NCI-H345 treated with DMSO at 0.1 percent for 48 hours (cell line): ENCODE results near the gene EEF1AKMT3.

Source experiments
- DNase-seq: peaks from one replicate; lab custom pipeline; 2025; ENCODE audit not compliant: unreplicated experiment; lab: John Stamatoyannopoulos, UW

Gene EEF1AKMT3

DNA sequence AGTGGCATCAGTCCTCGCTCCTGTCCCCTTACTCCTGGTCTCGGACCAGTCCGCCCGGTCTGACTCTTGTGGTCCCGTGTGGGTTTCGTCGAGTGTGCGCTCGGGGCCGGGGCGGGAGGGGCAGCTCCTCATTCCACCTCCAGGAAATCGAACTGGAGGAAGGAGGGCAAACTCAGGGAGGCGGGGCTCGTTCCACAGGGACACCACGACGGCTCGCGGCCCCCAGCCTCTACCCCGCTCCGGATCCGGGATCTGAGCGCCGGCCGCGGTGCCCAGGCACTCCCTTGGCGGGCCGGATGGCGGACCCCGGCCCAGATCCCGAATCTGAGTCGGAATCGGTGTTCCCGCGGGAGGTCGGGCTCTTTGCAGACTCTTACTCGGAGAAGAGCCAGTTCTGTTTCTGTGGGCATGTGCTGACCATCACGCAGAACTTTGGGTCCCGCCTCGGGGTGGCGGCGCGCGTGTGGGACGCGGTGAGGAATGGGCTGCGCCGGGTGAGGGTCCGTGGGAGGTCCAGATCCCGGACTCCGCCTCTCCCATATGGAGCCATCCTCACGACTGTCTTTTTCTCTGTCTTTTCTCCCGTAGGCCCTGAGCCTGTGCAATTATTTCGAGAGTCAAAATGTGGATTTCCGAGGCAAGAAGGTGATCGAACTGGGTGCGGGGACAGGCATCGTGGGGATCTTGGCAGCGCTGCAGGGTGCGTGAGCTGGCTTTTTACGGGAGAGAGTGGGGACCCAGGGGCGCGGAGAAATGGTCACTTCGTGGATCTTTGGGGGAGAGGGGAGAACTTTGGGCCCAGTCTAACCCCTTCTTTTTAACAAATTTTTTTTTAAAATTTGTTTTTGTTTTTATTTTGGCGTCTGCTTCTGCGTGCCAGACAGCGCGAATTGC is at the start of gene EEF1AKMT3:
EEF1AKMT3 (plus strand) TSS at position 186 of the 894 bp plus-strand sequence; CDS start at position 297, 111 bp downstream.
- DNase-seq = no peak

DNA sequence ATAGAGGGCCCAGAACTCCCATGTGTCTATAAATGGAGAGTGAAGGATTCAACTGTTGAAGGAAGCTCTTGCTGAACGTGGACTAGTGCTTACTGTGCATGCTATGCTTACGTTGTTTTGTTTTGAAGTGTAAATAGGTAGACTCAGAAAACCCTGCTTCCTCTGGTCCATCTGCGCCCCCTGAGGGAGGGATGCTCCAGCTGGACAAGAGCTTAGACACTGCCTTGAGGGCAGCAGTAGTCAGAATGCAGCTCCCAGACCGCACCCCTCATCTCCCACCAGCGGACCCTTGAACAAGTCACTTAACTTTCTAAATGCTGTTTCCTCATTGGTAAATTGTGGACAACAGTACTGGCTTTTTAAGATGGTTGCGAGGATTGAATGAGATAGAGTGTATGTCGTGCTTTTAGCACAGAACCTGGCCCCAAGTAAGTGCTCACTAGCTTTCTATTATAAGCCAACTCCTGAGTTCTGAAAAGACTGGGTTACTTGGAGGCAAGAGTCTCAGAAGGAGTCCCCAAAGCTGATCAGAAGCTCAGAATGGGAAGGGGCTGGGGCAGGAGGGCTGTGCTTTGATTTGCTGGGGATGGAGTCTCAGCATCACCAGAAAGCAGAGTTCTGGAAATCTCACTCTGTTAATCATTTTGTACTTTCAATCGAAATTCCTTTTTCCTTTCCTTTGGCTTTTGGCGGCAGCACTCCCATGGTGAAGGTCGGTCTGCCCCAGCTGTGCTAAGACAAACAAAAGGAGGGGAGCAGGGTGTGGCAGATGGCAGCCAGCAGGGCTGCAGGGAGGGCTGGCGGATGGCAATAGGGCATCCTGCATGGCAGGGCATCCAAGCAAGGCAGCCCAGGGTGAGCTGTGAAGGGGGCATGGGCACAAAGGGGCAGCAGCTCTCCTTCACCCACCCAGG is 49.4 kb upstream of the EEF1AKMT3 start:
- no peak for DNase-seq

DNA sequence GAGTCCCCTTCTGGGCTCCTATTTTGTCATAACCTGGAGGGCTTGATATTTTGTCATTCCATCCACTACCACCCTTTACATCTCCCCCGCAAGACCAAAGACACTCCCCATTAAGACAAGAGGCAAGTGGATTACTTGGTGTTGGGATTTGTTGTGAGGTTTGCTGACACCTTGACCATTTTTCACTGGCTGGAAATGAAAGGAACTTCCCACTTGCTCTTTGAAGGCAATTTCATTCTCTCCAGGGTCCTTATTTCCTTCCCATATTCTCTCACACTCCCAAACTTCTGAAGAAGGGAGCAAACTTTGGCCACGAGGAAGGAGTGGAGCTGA is 48.8 kb upstream of the EEF1AKMT3 start:
- no peak for DNase-seq

DNA sequence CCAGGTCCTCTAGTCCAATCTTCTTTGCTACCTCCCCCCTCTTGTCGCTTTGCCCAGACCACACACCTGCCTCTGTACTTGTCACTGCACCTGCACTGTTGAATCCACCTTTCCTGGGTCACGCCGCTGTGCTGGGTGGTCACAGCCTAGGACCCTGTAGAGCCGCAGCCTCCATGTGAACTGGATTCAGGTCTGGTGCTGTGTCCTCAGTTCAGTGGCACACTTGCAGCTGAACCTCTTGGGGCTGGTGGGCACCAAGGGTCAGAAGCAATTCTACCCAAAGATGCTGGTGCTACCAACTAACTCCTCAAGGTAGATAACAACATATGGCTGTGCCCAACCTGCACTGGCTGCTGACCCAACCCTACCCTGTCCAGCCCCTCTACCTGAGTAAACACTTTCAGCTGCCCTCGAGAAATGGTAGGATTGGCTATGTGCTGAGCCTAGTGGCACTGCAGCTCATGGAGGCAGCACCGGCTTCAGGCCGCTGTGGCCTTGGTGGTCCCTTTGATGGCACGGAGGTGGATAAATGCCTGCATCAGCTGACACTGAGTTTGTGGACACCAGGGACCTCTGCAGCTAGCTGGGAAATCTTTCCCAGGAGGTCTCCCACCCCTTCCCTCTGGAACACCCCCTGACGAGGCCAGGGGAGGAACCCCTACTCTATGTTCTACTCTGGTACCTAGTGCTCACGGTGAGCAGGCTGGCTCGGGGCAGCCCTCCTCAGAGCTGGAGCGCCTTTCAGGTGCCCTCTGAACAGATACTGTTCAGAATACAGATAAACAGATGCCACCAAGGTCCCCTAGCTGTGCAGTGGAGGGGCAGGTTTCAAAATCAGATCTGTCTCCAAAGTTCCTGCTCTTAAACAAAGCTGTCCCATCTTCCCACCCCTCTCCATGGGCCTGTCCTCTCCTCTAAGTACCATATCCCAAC is 48.1 kb upstream of the EEF1AKMT3 start:
- no peak for DNase-seq

DNA sequence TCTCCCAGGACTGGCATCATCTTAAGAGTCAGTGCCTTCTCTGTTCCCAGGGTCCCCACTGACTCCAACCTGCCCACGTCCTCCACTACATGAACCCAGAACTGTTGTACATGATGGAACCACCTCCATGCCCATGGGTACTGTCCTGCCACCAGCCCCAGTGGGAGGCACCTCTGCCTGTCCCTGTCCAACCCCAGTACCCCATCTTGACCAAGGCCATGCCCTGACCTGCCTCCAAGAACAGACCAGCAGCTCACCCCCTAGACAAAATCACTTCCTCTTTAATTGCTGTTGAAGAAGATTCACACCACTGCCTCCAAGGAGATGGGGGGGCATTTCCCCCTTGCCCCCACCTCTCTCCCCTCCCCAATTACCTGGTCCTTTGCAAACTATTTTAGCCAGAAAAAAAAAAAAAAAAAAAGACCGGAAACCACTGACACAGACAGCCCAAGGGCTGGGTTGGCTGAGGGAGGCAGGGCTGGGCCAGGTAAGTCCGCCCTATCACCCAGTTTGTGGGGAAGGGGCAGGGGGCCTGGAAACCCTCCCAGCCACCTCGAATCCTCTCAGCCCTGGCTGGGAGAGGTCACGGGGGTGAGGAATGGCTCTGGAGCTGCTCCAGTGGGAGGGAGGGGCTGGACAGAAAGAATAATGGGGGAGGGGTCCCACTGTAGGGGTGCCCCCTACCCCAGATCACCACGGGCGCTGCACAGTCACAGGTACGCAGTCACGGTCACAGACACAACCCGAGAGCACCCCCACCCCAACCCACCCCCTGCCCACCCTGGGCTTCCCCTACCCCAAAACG is 47.3 kb upstream of the EEF1AKMT3 start:
- DNase-seq = no peak

DNA sequence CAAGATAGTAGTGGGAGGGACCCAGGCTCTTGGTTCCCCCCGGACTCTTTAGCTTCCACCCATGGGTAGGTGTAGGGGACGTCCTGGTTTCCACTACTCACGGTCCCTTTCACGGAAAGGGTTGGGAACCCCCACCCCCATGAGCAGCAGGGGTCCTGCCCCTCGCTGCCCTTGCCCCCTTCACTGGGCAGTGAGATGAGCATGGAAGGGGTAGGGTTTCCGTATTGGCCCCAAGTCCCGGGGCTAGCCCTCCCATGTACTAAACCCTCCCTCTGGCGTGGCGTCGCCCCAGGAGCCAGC is 46.6 kb upstream of the EEF1AKMT3 start:
- DNase-seq = no peak

DNA sequence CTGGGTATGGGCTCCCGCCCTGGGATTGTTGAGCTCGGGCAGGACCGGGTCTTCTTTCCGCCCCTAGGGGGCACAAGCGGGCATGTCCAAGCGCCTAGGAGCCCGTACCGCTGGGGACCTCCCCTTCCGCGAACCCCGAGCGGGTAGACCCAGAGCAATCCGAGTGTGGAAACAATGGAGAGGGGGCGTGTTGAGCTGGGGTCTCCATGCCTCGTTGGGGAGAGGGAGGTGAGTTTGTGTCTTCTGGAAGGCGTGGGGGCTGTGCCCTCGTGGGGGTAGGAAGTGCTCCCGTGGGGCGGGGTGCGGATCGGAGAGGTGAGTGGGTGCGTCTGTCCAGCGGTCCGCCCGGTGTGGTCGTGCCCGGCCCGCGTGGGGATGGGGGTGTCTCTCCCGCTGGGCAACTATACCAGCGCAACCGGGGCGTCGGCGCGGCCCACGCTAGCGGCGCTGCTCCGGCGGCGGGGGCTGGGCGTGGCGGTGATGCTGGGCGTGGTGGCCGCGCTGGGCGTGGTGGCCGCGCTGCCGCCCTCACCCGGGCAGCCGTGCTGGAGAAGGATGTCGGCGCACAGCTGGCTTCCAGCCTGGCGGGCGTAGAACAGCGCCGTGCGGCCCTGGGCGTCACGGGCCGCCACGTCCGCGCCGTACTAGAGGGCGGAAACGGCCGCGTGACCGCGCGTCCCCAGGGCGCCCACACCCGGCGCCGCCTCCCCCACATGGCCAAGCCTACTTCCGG is 46.1 kb upstream of the EEF1AKMT3 start:
- peak; percentile 71 for DNase-seq

DNA sequence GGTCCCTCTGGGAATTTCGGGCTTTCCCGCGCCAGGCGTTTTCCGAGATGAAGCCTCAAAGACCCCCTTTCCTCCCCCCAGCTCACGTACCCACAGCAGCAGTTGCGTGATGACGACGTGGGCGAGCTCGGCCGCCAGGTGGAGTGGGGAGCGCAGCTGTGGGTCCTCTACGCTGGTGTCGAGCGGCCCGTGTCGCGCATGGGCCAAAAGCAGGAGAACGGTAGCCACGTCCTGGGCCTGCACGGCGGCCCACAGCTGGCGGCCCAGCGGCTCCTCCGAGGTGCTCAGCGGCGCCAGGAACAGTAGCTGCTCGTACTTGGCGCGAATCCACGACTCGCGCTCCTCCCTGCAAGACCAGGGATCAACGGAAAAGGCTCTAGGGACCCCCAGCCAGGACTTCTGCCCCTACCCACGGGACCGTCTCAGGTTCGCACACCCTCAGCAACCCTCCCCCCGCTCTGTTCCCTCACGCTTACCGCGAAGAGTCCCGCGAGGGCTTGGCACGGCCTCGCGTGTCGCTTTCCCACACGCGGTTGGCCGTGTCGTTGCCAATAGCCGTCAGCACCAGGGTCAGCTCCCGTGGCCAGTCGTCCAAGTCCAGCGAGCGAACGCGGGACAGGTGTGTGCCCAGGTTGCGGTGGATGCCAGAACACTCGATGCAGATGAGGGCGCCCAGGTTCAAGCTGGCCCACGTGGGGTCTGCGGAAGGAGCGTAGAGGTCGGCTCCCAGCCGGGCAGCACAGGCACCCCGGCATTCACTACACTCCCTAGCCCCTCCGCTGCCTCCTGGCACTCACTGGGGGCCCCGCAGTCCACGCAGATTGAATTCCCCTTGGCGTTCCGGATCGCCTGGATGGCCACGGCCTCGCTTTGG is 45.3 kb upstream of the EEF1AKMT3 start:
- no peak for DNase-seq

DNA sequence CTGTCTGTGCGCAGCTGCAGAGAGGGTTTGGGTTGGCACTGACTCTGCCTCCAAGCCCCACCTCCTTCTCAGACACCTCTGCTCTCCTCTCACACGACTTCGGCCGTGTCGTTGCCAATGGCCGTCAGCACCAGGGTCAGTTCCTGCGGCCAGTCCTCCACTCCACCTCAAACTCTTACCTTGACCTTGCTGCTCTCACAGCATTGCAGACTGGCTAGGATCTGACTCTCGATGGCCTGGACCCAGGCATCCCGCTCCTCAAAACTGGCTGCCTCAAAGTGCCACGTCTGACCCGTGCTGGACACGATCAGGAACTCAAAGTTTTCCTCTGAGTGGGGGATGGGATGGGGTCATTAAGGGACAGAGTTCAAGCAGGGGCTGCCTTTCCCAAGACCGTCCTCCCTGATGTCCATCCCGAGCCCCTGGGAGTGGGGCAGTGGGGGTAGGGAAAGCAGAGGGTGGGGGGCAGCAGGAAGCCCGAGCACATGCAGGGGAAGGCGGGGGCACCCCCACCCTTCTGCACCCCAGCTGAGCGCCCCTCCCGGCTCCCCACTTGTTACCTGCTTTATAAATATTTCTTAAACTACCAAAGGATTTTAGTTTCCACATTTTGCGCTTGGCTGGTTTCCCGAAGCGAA is 44.5 kb upstream of the EEF1AKMT3 start:
- DNase-seq = no peak

DNA sequence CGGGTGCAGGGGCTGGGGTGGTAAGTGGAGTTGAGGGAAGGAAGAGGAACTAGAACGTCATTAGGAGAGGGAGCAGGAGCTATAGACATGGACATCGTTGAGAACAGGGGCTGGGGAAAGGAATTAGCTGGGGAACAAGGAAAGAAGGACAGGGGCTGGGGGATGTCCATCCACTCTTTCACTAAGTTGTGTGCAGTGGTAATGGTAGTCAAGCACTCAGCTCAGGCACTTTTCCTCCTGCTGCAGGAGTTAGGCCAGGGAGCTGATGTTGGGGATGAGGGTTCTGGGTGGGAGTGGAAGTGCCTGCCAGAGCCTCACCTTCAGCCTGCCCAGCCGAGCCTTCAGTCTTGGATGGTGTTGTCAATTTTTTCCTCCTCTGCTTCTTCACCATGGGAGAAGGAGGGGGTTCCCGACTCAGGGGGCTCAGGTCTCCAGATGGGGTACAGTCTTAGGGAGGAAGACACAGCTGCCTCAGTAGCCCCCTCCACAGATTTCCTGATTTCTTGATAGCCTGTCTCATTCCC is 43.0 kb upstream of the EEF1AKMT3 start:
- no peak for DNase-seq

DNA sequence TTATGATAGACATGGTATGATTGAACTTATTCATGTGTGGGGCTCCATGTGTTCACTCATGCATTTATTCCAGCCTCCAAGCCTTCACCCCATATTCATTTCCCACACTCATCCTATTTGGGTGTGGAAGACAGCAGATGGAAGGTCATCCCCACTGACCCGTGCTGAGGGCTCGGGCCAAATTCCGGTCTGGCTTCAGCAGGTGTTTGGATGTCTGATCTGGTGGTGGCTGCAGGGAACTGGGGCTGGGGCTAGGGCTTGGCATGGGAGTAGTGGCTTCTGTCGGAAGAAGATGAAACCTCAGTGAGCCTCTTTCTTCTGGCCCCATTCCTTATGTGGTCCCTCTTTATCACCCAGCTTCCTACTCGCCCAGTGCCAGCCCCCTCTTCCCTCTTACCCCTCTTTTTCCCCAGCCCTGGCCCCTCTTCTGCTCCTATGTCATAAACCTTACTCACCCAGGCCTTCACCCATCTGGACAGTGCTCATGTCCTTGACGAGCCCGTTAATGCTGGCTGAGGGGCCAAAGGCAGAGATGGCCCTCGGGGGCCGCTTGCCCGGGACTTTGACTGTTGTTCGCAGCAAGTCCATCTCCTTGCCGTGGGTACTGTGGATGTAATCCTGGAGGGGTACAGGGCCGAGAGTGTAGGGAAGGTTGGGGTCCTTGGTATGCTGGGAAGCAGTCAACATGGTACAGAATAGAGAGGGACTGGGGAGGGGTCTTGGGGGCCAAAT is 41.9 kb upstream of the EEF1AKMT3 start:
- no peak for DNase-seq

DNA sequence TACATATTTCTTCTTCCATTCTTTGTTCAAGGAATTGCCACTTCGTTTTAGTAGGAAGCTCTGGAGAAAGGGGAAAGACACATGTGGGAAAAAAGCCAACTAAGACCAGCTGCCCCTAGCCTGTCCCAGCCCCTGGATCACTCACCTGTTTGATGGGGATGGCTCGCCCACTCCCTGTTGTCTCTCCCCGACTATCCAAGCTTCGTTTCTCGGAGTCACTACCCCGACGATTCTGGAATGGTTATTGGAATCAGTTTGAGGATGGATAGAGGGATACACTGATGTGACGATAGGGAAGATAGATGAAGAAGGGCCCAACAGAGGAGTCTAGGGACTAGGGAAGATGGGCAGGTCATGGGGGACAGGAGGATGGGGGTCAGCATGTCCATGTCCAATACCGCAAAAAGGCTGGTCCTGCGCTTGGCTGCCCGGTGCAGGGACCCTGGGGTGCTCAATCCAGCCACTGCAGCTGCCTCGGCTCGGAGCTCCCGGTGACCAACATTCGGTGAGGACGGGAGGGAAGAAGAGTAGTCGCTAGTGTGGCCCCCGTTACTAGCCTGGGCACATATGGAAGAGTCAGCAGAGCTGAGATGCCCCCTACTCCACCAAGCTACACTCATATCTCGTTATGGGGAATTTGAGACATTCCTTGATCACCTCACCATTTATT is 40.9 kb upstream of the EEF1AKMT3 start:
- DNase-seq = no peak

DNA sequence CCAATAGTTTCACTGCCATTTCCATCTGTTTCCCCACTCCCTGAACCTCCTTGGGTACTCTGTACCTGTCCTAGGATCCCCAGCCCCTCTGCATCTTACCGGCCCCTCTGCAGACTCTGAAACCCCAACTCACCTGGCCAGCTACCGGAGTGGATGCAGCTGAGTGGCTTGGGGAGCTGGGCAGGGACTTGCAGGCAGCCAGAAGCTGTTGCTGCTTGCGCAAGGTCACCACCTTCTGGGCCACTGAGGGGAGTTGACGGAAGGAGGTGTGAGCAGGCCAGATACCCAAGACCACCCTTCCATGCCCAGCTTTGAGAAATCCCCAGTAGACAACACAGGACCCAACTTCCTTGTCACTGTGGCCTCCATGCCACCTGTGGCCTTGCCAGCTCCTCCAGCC is 40.1 kb upstream of the EEF1AKMT3 start:
- no peak for DNase-seq

DNA sequence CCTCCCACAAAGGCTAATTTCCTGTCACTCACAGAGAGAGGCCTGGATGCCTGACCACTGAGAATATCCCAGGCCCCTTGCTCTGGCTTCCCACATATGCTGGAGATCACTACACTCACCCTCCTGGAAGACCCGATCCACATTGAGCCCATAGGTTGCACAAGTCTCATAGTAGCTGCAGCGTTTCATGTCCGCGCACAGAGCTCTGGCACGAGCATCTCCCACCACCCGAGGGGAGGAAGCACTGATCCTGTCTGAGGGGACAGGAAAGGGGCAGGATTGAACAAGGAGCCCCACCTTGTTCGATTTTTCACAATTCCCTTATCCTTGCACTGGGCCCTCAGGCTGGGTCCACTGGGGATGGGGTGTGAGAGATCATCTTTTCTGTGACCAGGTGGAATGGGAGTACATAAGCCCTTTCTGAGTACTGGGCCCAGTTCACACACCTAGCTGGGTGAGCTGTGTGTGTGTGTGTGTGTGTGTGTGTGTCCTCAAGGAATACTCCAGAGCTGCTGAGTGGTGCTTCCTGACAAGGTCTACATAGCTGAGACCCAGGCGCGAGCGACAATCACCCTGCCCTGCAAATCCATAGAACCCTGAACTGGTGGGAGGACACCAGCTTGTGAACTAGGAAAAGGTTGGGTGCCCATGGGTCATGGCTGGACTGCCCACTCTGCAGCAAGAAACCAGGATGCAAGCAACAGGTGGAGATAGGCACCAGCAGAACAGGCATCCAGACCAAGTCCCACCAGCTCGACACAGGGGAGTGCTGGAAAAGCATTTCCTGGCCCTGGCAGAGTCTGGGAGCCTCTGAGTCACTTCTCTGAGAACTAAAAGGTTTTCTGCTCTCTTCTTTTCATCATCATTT is 39.5 kb upstream of the EEF1AKMT3 start:
- DNase-seq = no peak

DNA sequence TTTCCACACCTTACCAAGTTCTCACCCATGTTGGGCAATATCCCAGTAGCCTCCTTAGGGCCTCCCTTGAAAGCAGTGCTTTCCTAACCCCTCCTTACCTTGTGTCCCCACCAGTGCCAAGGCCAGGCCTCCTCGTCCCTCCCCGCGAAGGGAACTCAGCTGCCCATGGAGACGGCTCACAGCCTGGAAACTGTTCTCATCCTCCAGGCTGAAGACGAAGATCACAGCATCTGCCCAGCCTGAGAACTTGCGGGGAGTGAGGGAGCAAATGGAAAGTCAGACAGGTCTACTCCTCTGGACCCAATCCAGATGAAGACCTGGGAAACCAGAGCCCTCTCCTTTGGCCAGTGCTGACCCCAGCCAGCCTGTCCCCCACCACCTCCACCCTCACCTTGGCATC is 38.5 kb upstream of the EEF1AKMT3 start:
- no peak for DNase-seq

DNA sequence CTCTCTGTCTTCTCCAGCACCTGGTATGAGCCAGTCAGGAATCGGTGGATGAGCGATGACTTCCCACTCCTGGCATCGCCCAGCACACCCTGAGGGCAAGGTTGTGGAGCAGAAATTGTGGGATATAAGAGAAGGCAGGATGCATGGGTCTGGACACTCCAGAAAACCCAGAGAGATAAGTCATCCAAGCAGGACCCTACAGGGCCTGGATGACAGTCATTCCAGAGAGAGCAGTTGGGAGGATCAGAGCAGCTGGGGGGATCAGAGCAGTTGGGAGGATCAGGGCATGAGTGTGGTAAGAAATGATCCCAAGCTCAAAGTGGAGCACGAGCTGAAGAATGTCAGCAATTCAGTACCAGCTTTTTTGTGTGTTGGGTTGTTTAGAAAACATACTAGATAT is 37.8 kb upstream of the EEF1AKMT3 start:
- DNase-seq = no peak
